Measurements from ENCODE around the gene LRP1.

LRP1 gene

GRCh38 chr12:57127726-57128518 lies at the start of gene LRP1:
Gene LRP1 (plus strand): TSS chr12:57128483. CDS start chr12:57128965, 482 bp downstream.
- peak; percentile 86 for DNase-seq

GRCh38 chr12:57078519-57079404 lies 49.5 kb upstream of the LRP1 start, which contains the start of gene NEMP1:
Gene NEMP1 (minus strand): TSS chr12:57078791. CDS start chr12:57078745, 46 bp downstream.
- peak; percentile 100 for DNase-seq

DNA sequence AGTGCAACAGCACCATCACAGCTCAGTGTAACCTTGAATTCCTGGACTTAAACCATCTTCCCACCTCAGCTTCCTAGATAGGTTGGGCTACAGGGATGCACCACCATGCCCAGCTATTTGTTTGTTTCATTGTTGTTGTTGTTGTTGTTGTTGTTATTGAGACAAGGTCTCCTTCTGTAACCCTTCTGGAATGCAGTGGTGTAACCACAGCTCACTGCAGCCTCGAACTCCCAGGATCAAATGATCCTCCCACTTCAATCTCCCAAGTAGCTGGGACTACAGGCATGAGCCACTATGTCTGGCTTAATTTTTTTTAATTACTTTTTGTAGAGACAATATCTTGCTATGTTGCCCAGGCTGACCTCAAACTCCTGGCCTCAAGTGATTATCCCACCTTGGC lies 48.5 kb upstream of the LRP1 start:
- DNase-seq, result no peak

DNA sequence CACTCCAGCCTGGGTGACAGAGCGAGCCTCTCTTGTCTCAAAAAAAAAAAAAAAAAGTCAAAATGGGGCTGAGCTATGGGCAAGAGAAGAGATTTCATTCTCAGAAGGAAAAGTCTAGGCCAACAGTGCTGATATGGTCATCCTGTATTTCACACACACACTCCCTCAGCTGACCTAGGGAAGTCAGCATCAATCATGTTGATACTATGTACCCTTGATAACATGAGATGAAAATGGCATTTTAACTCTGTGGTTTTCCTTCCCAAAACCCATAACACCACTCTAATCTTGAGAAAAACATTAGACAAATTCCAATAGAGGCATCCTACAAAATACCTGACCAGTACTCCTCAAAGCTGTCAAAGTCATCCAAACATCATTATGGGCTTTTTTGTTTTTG lies 47.4 kb upstream of the LRP1 start:
- DNase-seq, result no peak

- peak; percentile 70 for DNase-seq
Observed at GRCh38 chr12:57085999-57086492, 42.2 kb upstream of the LRP1 start.

DNA sequence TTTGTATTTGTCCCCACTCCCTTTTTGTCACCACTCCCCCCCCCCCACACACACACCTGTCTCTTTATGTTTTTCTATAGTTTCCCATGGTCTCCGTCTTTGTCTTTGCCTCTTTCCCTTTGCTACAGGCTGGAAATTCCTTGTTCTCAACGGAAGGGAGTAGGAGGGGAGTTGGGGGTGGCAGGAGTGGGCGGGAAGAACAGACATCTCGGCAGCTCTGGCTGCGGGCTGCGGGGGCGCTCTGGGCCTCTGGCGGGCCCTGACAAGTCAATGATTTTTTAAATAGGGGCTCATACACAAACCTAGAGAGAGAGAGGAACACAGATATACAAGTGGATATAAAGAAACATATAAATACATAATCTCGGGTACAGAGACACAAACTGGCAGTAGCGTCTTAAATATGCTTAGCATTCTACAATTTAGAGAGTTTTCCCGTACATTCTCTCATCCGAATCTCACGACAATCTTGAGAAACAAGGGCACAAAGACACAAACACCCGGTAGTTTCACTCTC lies 41.7 kb upstream of the LRP1 start:
- DNase-seq, result peak; percentile 79

GRCh38 chr12:57087010-57087690 lies 41.1 kb upstream of the LRP1 start:
- peak; percentile 89 for DNase-seq

- DNase-seq, result peak; percentile 98
Observed at GRCh38 chr12:57087691-57088353, 40.5 kb upstream of the LRP1 start.

- peak; percentile 96 for DNase-seq
Observed at GRCh38 chr12:57088354-57089270, 39.7 kb upstream of the LRP1 start, which contains the start of gene NAB2. Gene NAB2 (plus strand): TSS chr12:57089114. CDS start chr12:57089272, 158 bp downstream.

DNA sequence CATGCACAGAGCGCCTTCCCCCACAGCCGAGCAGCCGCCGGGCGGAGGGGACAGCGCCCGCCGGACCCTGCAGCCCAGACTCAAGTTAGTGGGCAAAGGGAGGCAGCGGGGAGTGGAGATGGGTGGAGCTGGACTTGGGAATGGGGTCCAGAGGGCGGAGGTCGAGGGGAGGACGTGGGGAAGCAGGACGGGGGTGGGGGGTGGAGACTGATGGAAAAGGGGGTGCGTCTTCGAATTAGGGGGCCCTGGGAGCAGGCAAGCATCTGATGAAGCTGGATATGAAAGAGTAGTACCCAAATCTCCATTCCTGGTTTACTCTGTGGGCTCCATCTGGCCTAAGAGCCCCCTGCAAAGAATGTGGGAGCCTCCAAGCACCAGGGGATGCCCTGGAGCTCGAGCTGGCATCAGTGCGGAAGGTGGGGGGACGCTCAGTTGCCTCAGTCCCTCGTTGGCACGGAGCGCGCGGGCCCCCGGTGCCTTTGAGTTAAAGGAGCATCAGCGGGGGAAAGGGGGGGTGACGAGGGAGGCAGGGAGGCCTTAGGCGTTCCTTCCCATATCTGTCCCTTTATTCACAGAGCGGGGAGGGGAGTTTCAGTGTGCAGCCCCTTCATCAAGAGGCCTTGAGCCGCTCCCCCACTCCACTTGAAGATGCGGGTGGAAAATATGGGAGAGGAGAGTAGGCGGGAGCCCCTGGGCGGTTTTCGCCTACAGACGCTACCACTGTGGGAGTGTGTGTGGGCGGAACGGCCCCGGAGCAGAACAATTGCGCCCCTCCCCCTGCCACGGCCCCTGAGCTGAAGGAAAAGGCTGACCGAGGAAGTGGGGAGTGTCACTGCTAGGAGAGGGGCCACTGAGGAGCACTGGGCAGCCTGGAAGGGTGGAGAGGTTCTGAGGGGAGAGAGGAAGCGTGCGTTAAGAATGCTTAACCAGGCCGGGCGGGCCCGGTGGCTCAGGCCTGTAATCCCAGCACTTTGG lies 38.7 kb upstream of the LRP1 start:
- peak; percentile 61 for DNase-seq

GRCh38 chr12:57090490-57090889 lies 37.8 kb upstream of the LRP1 start:
- DNase-seq, result no peak

GRCh38 chr12:57090924-57091637 lies 37.2 kb upstream of the LRP1 start:
- DNase-seq, result no peak

DNA sequence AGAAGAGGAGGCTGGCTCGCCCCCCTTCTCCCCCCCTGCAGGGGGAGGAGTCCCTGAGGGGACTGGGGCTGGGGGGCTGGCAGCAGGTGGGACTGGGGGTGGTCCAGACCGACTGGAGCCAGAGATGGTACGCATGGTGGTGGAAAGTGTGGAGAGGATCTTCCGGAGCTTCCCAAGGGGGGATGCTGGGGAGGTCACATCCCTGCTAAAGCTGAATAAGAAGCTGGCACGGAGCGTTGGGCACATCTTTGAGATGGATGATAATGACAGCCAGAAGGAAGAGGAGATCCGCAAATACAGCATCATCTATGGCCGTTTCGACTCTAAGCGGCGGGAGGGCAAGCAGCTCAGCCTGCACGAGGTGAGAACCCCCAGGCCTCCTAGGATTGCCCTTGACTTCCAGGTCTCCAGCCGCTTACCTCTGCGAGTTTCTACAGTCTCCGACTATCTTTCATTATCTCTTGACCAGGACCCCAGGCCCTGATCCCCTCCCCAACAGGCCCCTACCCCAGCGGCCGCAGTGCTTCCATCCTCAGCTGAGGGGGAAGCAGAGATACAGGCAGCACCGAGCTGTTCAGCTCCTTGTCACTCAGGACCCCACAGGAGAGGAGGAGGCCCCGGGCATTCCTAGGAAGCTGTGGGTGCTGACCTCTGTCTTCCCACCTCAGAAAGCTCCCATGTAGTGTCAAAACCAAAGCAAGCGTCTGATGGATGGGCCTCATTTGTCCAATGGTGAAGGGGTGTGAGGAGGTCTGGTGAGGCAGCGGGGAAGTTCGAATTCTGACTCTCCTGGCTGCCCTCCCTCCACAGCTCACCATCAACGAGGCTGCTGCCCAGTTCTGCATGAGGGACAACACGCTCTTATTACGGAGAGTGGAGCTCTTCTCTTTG lies 36.4 kb upstream of the LRP1 start:
- no peak for DNase-seq

- DNase-seq, result no peak
Observed at GRCh38 chr12:57092529-57092862, 35.8 kb upstream of the LRP1 start.

GRCh38 chr12:57092876-57093414 lies 35.3 kb upstream of the LRP1 start:
- DNase-seq, result no peak

DNA sequence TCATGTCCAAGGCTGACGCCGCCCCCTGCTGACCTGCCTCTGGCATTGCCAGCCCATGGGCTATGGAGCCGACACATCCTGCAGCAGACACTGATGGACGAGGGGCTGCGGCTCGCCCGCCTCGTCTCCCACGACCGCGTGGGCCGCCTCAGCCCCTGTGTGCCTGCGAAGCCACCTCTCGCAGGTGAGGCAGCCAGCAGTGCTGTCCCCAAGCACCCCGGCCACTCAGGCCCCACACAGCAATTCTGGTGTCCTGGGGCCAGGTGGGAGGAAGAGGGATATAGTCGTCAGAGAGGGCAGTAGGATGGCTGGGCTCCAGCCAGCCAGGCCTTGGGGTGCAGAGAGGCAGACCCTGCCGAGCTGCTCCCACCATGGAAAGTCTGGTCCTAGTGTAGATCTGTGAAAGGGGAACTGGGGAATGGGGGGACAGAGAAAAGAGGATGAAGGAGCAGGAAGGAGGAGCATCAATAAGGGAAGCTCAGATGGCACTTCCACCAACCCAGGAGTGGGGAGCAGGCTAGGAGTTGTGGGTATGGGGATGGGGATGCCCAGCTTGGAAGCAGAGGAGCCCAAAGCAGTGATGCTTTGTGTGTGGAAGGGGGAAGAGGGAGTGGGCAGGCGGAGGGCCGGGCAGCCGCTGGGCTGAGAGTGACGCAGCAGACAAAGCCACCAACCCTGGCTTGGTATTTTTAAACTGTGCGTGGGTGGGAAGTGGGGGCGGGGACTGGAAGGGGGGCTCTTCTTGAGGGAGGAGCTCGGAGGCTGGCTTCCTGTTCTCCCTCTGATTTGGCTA lies 34.7 kb upstream of the LRP1 start:
- peak; percentile 85 for DNase-seq

All from fibroblast of upper back skin (primary cell).